OCI-LY7 (cell line): ENCODE data around the gene ZC3H7B. TPM values are rescaled to one million over a fixed set of nuclear protein-coding genes. Genes with fewer than 3 reads are reported as not detected.

Source experiments
- BruUV-seq: library from RNA; stranded (reverse); fragments of 400-500 nt; replicated peaks from 2 replicates; lab custom pipeline; 2021; lab: Mats Ljungman, UMichigan
- CTCF ChIA-PET: fragments of 300-600 bp; sonication (Branson Sonifier 250); formaldehyde crosslinking; loops from one replicate; lab custom pipeline; 2022; ENCODE audit warnings: antibody characterized with exemption; ENCODE audit not compliant: unreplicated experiment; lab: Charles Lee
- POLR2A ChIA-PET: fragments of 300-600 bp; sonication (Branson Sonifier 250); formaldehyde crosslinking; loops from one replicate; lab custom pipeline; 2022; ENCODE audit warnings: antibody characterized with exemption; lab: Charles Lee
- DNase-seq: peaks from one replicate; pipeline ENCODE4 v3.0.0-alpha.2; 2015; ENCODE audit warnings: low spot score
- H2AFZ ChIP-seq: fragments of 200-600 bp; sonication (generic), shearing (Covaris generic); 2 replicates; pipeline ENCODE4 v1.6.1; 2014; ENCODE audit warnings: mild to moderate bottlenecking, antibody characterized with exemption, low read length, moderate library complexity
- H3K27ac ChIP-seq: fragments of 200-600 bp; sonication (generic); 2 replicates; pipeline ENCODE4 v1.5.1; 2014; ENCODE audit warnings: mixed run types, low read depth, mild to moderate bottlenecking, moderate library complexity, low read length, inconsistent platforms; ENCODE audit not compliant: poor library complexity, severe bottlenecking
- H3K36me3 ChIP-seq: fragments of 200-600 bp; sonication (generic); 2 replicates; pipeline ENCODE4 v1.6.1; 2014; ENCODE audit warnings: mild to moderate bottlenecking, antibody characterized with exemption, low read length, moderate library complexity, mixed read lengths; ENCODE audit not compliant: insufficient read depth
- H3K4me1 ChIP-seq: fragments of 200-600 bp; sonication (generic); 2 replicates; pipeline ENCODE4 v1.5.1; 2014; ENCODE audit warnings: mild to moderate bottlenecking, low read length; ENCODE audit not compliant: insufficient read depth, poor library complexity, severe bottlenecking
- H3K4me2 ChIP-seq: fragments of 200-600 bp; sonication (generic); 2 replicates; pipeline ENCODE4 v1.6.1; 2014; ENCODE audit warnings: mild to moderate bottlenecking, low read length
- H3K4me3 ChIP-seq: fragments of 200-600 bp; sonication (generic); 2 replicates; pipeline ENCODE4 v1.5.1; 2014; ENCODE audit warnings: mild to moderate bottlenecking, low read depth, low read length; ENCODE audit not compliant: poor library complexity, severe bottlenecking
- H3K79me2 ChIP-seq: fragments of 200-600 bp; sonication (generic); 2 replicates; pipeline ENCODE4 v1.6.1; 2016; ENCODE audit warnings: low read depth, mild to moderate bottlenecking, low read length, moderate library complexity, mixed read lengths; ENCODE audit not compliant: insufficient read depth
- H3K9me2 ChIP-seq: fragments of 200-600 bp; sonication (generic); 2 replicates; pipeline ENCODE4 v1.6.1; 2016; ENCODE audit warnings: mild to moderate bottlenecking, low read length, mixed read lengths; ENCODE audit not compliant: insufficient read depth
- H3K9me3 ChIP-seq: fragments of 200-600 bp; sonication (generic); 2 replicates; pipeline ENCODE4 v1.6.1; 2014; ENCODE audit warnings: mild to moderate bottlenecking, mixed run types, low read length, mixed read lengths
- H4K20me1 ChIP-seq: fragments of 200-600 bp; sonication (generic); 2 replicates; pipeline ENCODE4 v1.6.1; 2014; ENCODE audit warnings: mild to moderate bottlenecking, antibody characterized with exemption, low read length, moderate library complexity, mixed read lengths; ENCODE audit not compliant: insufficient read depth
- CTCF ChIP-seq: fragments of 200-600 bp; sonication (generic); conservative IDR thresholded peaks from 2 replicates; pipeline ENCODE4 v1.5.1; 2014; ENCODE audit warnings: mild to moderate bottlenecking, antibody characterized with exemption, low read length, moderate library complexity, mixed read lengths
- EZH2phosphoT487 ChIP-seq: fragments of 200-600 bp; sonication (generic); IDR thresholded peaks from 2 replicates; pipeline ENCODE4 v1.6.1; 2018; ENCODE audit warnings: low read depth, borderline replicate concordance, mild to moderate bottlenecking, mixed run types, antibody characterized with exemption, low read length, moderate library complexity, mixed read lengths
- intact Hi-C: fragments of 100-400 bp; cut with micrococcal nuclease; formaldehyde crosslinking; loops from one replicate; pipeline ENCODE4 v1.10.0; 2022; ENCODE audit not compliant: unreplicated experiment
- total RNA-seq, 2 experiments: library from RNA; depleted of rRNA in 1 of 2; stranded (reverse); fragments of >200 nt in 1 of 2; shearing (Covaris generic) in 1 of 2; gene quantifications; 2 replicates each; pipeline ENCODE4 v1.2.3, GENCODE V29; 2014 to 2022

ZC3H7B gene
- total RNA-seq, 2 experiments from 2014 or later: 46.7 to 56.3 TPM

- POLR2A ChIA-PET: interaction anchor here (0.6 kb wide), 1 partner anchor 35 kb away, joined by 7 read pairs; no protein-coding TSS in a partner anchor
- no peaks in the 10 kb centered on the region for H3K79me2 ChIP-seq
- H3K9me2 ChIP-seq: no peaks in the 10 kb centered on the region
- no peak overlapping the region for H3K27ac ChIP-seq
- DNase-seq: no peak
- H2AFZ ChIP-seq: no peak overlapping the region
- H3K36me3 ChIP-seq: peaks cover 75% of the 10 kb centered on the region
- no peak overlapping the region for H3K4me3 ChIP-seq
- no peak overlapping the region for H3K4me2 ChIP-seq
- H3K9me3 ChIP-seq: no peaks in the 10 kb centered on the region
- BruUV-seq: no TSS peak
- H4K20me1 ChIP-seq: no peaks in the 10 kb centered on the region
- intact Hi-C loops: no loop called here
- H3K4me1 ChIP-seq: no peaks in the 10 kb centered on the region
- CTCF ChIA-PET: no interaction called here
- TF ChIP-seq CTCF: no peak
- no peak for TF ChIP-seq EZH2phosphoT487
These were observed 49.7 kb downstream of the ZC3H7B start for GRCh38 chr22:41351011-41351410.

GRCh38 chr22:41352058-41352457 is 50.7 kb downstream of the ZC3H7B start:
- H3K4me1 ChIP-seq: no peaks in the 10 kb centered on the region
- H3K79me2 ChIP-seq: no peaks in the 10 kb centered on the region
- no peaks in the 10 kb centered on the region for H4K20me1 ChIP-seq
- H3K9me2 ChIP-seq: no peaks in the 10 kb centered on the region
- no peak overlapping the region for H2AFZ ChIP-seq
- intact Hi-C loops: no loop called here
- TF ChIP-seq EZH2phosphoT487 (no peak), CTCF (no peak)
- H3K36me3 ChIP-seq: peaks cover 76% of the 10 kb centered on the region
- POLR2A ChIA-PET: no interaction called here
- CTCF ChIA-PET: no interaction called here
- H3K9me3 ChIP-seq: no peaks in the 10 kb centered on the region
- DNase-seq: no peak
- H3K4me3 ChIP-seq: no peak overlapping the region
- H3K27ac ChIP-seq: no peak overlapping the region
- no peak overlapping the region for H3K4me2 ChIP-seq
- no TSS peak for BruUV-seq

DNA sequence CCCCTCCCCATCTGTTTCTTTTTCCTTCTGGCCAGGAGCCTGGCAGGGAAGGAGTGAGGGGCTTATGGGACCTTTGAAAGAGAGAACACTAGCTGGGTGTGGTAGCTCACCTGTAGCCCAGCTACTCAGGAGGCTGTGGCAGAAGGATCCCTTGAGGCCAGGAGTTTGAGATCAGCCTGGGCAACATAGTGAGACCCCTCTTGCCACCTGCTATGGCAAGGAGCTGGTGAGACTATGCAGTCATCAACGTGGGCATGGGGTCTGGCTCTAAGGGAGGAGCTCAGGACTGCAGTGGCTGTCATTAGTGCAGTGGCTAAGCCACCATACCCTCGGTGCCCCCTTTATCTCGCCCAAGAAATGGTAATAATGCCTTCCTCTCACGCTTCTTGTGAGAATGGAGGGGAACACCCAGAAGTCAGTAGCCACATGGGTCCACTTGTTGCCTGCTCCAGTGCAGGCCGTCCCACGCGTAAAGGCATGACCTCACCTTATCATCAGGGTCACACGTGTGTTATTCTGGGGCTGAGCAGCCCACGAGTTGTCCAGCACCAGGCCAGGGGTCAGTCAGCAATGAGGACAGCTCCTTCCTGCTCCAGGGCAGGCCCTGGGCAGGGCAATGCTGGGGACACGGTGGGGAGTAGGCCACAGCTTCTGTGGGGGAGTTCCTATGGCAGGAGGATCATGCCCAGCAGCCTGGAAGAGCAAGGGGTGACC is 52.7 kb downstream of the ZC3H7B start:
- Histone ChIP-seq H3K9me2 (no peaks in the 10 kb centered on the region), H3K36me3 (peaks cover 66% of the 10 kb centered on the region), H3K4me3 (no peak overlapping the region), H3K9me3 (no peaks in the 10 kb centered on the region), H3K79me2 (no peaks in the 10 kb centered on the region), H4K20me1 (no peaks in the 10 kb centered on the region), H2AFZ (no peak overlapping the region), H3K4me2 (no peak overlapping the region), H3K4me1 (no peaks in the 10 kb centered on the region), H3K27ac (no peak overlapping the region)
- BruUV-seq: no TSS peak
- intact Hi-C loops: no loop called here
- POLR2A ChIA-PET: no interaction called here
- CTCF ChIA-PET: no interaction called here
- TF ChIP-seq CTCF (no peak), EZH2phosphoT487 (no peak)
- DNase-seq: no peak
